ENCODE measurements around the gene ZNF536. TPM values are rescaled to one million over a fixed set of nuclear protein-coding genes. Genes with fewer than 3 reads are reported as not detected.

ZNF536 gene
- total RNA-seq, 3 donors from 2014 or later = 1.3 to 7.3 (median 1.3) TPM

GRCh38 chr19:30523791-30524190 is 151.6 kb downstream of the ZNF536 start:
- no peaks in the 10 kb centered on the region for H3K36me3 ChIP-seq (ENCODE audit: low read depth)

GRCh38 chr19:30525383-30525782 is 153.2 kb downstream of the ZNF536 start:
- ATAC-seq = no peak
- H3K4me1 ChIP-seq (ENCODE audit: low read depth) = no peaks in the 10 kb centered on the region
- no peak for TF ChIP-seq CTCF (IDR thresholded peaks at IDR 0.05)
- no peaks in the 10 kb centered on the region for H3K36me3 ChIP-seq (ENCODE audit: low read depth)
- H3K4me3 ChIP-seq = no peak overlapping the region
- no peaks in the 10 kb centered on the region for H3K9me3 ChIP-seq
- intact Hi-C loops (cut with DNase I, micrococcal nuclease) = no loop called here
- no peak for DNase-seq

More at GRCh38 chr19:30523791-30524190, 151.6 kb downstream of the ZNF536 start:
- H3K4me1 ChIP-seq (ENCODE audit: low read depth) = no peaks in the 10 kb centered on the region
- no peaks in the 10 kb centered on the region for H3K9me3 ChIP-seq
- intact Hi-C loops (cut with DNase I, micrococcal nuclease) = no loop called here
- DNase-seq (no peak), ATAC-seq (no peak)
- TF ChIP-seq CTCF (IDR thresholded peaks at IDR 0.05) = no peak
- no peak overlapping the region for H3K4me3 ChIP-seq

- ATAC-seq (no peak), DNase-seq (no peak)
- Histone ChIP-seq H3K4me1 (ENCODE audit: low read depth) (no peaks in the 10 kb centered on the region), H3K36me3 (ENCODE audit: low read depth) (no peaks in the 10 kb centered on the region), H3K9me3 (no peaks in the 10 kb centered on the region), H3K4me3 (no peak overlapping the region)
- intact Hi-C loops (cut with DNase I, micrococcal nuclease) = no loop called here
- TF ChIP-seq CTCF (IDR thresholded peaks at IDR 0.05) = no peak
Observed at GRCh38 chr19:30528919-30529318, 156.7 kb downstream of the ZNF536 start.

GRCh38 chr19:30529876-30530275 is 157.7 kb downstream of the ZNF536 start:
- no peak for TF ChIP-seq CTCF (IDR thresholded peaks at IDR 0.05)
- no peaks in the 10 kb centered on the region for H3K4me1 ChIP-seq (ENCODE audit: low read depth)
- intact Hi-C loops (cut with DNase I, micrococcal nuclease) = no loop called here
- DNase-seq = no peak
- no peak overlapping the region for H3K4me3 ChIP-seq
- H3K36me3 ChIP-seq (ENCODE audit: low read depth) = no peaks in the 10 kb centered on the region
- no peak for ATAC-seq
- H3K9me3 ChIP-seq = no peaks in the 10 kb centered on the region

- no peak for ATAC-seq
- no peaks in the 10 kb centered on the region for H3K4me1 ChIP-seq (ENCODE audit: low read depth)
- intact Hi-C loops (cut with DNase I, micrococcal nuclease) = no loop called here
- DNase-seq = no peak
- no peak for TF ChIP-seq CTCF (IDR thresholded peaks at IDR 0.05)
- no peaks in the 10 kb centered on the region for H3K36me3 ChIP-seq (ENCODE audit: low read depth)
- no peak overlapping the region for H3K4me3 ChIP-seq
- H3K9me3 ChIP-seq = no peaks in the 10 kb centered on the region
Observed at GRCh38 chr19:30530751-30531150, 158.6 kb downstream of the ZNF536 start.

GRCh38 chr19:30535011-30535410 is 162.8 kb downstream of the ZNF536 start:
- DNase-seq (no peak), ATAC-seq (no peak)
- Histone ChIP-seq H3K4me3 (no peak overlapping the region), H3K9me3 (no peaks in the 10 kb centered on the region), H3K36me3 (ENCODE audit: low read depth) (no peaks in the 10 kb centered on the region), H3K4me1 (ENCODE audit: low read depth) (no peaks in the 10 kb centered on the region)
- intact Hi-C loops (cut with DNase I, micrococcal nuclease) = no loop called here
- no peak for TF ChIP-seq CTCF (IDR thresholded peaks at IDR 0.05)

All from mucosa of descending colon (tissue), 3 donors.